ENCODE measurements around the gene GLDN. TPM values are rescaled to one million over a fixed set of nuclear protein-coding genes. Genes with fewer than 3 reads are reported as not detected.

The GLDN gene
- total RNA-seq, 1 experiment from 2014 or later = 1.3 TPM

DNA sequence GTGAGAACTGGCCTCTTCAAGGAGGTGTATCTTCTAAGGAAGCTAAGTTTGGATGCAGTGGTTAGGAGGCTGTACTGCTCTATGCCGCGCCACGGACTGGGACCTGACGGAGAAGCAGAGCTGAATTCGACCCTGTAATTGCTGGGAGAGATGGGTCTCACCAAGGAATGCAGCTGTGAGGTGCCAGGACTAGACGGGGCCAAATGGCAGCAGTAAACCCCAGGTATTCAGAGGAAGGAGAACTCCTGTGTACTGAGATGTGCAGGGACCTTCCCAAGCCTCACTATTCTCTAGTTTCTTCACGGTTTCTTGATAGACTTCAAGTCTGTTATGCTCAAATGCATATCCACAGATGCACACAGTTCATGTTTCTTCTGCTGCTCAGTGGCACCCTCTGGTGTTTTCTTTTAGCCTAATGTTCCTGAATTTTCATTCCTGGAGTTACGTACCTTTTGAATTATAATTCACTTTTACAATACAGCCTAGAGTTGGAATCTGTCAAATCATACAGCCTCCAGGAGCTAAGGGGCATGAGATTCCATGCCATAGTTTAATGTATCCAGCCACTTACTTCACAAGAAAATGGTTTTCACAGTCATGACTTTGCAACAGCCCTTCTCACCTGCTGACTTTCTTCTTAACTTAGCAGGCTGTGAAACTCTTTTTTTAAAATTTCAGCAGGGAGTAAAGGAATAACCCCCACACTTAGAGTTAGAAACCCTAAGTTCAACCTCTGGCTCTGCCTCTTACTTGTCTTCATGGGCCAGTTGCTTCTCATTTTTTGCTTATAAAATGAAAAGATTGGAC is 61.8 kb downstream of the GLDN start:
- H3K27me3 Mint-ChIP-seq (ENCODE audit: low read depth) = peaks cover 6% of the 10 kb centered on the region; the same call in 1 of the 2 replicates
- Histone ChIP-seq H4K8ac (replicated peaks; ENCODE audit: insufficient read length, low read depth, low read length) (no peak overlapping the region), H4K20me1 (ENCODE audit: control insufficient read depth, insufficient read depth, insufficient read length) (no peaks in the 10 kb centered on the region), H3K56ac (ENCODE audit: insufficient read length, low read depth, low read length) (no peak overlapping the region), H2BK20ac (ENCODE audit: low read depth, low read length, poor library complexity, severe bottlenecking) (no peak overlapping the region), H3K27me3 (ENCODE audit: insufficient read depth, low read length) (no peaks in the 10 kb centered on the region), H2BK15ac (ENCODE audit: low read depth, low read length) (no peak overlapping the region), H3K23ac (ENCODE audit: insufficient read length, low read depth, low read length) (no peak overlapping the region), H3K27ac (ENCODE audit: insufficient read length, low read depth, low read length) (no peak overlapping the region), H2AFZ (ENCODE audit: low read length) (no peak overlapping the region), H3K4me2 (ENCODE audit: insufficient read depth, insufficient read length, low read length) (no peak overlapping the region), H3K23me2 (ENCODE audit: insufficient read length, low read depth, low read length, poor library complexity, severe bottlenecking) (no peaks in the 10 kb centered on the region), H4K91ac (ENCODE audit: insufficient read length, low read depth, low read length) (no peak overlapping the region), H2BK5ac (ENCODE audit: insufficient read length, low read length) (no peak overlapping the region), H2BK120ac (ENCODE audit: low read depth, low read length, poor library complexity, severe bottlenecking) (no peak overlapping the region), H2BK12ac (ENCODE audit: insufficient read length, low read depth, low read length) (no peak overlapping the region), H3K9ac (ENCODE audit: extremely low read depth, insufficient read length, low read length) (no peak overlapping the region), H3K79me2 (ENCODE audit: insufficient read depth, low read length) (no peaks in the 10 kb centered on the region), H3T11ph (ENCODE audit: low read length) (no peak overlapping the region), H3K4ac (ENCODE audit: low read depth, low read length) (no peak overlapping the region), H2AK5ac (ENCODE audit: insufficient read length, low read length) (no peak overlapping the region), H3K4me1 (ENCODE audit: insufficient read depth, low read length) (no peaks in the 10 kb centered on the region), H3K9me3 (ENCODE audit: control insufficient read depth, low read depth, low read length) (no peaks in the 10 kb centered on the region), H4K5ac (ENCODE audit: insufficient read length, low read depth, low read length) (no peak overlapping the region), H3K14ac (ENCODE audit: insufficient read depth, low read length) (no peak overlapping the region), H3K79me1 (ENCODE audit: insufficient read depth, low read depth, low read length, poor library complexity, severe bottlenecking) (no peaks in the 10 kb centered on the region), H3K18ac (ENCODE audit: insufficient read length, low read depth, low read length) (no peak overlapping the region)
- WGBS (ENCODE audit: extremely low coverage, insufficient read length, low lambda C conversion rate) = no CpG with 5 or more reads among the region's 8 CpGs
- peaks cover 18 to 29% of the 10 kb centered on the region in 2 experiments for H3K4me1 Mint-ChIP-seq
- H3K9me3 Mint-ChIP-seq = no peaks in the 10 kb centered on the region
- peak; percentile 23 for DNase-seq
- TF ChIP-seq, protein P1, sequence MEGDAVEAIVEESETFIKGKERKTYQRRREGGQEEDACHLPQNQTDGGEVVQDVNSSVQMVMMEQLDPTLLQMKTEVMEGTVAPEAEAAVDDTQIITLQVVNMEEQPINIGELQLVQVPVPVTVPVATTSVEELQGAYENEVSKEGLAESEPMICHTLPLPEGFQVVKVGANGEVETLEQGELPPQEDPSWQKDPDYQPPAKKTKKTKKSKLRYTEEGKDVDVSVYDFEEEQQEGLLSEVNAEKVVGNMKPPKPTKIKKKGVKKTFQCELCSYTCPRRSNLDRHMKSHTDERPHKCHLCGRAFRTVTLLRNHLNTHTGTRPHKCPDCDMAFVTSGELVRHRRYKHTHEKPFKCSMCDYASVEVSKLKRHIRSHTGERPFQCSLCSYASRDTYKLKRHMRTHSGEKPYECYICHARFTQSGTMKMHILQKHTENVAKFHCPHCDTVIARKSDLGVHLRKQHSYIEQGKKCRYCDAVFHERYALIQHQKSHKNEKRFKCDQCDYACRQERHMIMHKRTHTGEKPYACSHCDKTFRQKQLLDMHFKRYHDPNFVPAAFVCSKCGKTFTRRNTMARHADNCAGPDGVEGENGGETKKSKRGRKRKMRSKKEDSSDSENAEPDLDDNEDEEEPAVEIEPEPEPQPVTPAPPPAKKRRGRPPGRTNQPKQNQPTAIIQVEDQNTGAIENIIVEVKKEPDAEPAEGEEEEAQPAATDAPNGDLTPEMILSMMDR (conservative IDR thresholded peaks at IDR 0.05) = peak; percentile 68
- no peak overlapping the region for H3K4me3 Mint-ChIP-seq
- H3K36me3 Mint-ChIP-seq (ENCODE audit: insufficient read depth in 1 of 3, low read depth in 3 of 3) = no peaks in the 10 kb centered on the region
- H3K27ac Mint-ChIP-seq = no peak overlapping the region; a peak in 1 of 7 replicates
